PC-3 (cell line): Measurements from ENCODE around the gene HNRNPA2B1. TPM values are rescaled to one million over a fixed set of nuclear protein-coding genes. Genes with fewer than 3 reads are reported as not detected.

Experiments used
- ATAC-seq: fragments of 200-7000 bp; cut with Tn5 transposase; 2 replicates; pipeline ENCODE4 v1.9.1; 2020; ENCODE audit warnings: mild to moderate bottlenecking, moderate library complexity
- BruUV-seq: library from RNA; stranded (reverse); fragments of 400-500 nt; replicated peaks from 2 replicates; lab custom pipeline; 2021; lab: Mats Ljungman, UMichigan
- CTCF ChIA-PET: fragments of 300-600 bp; sonication (Branson Sonifier 250); formaldehyde crosslinking; loops from one replicate; lab custom pipeline; 2022; ENCODE audit warnings: antibody characterized with exemption; lab: Charles Lee
- POLR2A ChIA-PET: fragments of 300-600 bp; sonication (Branson Sonifier 250); formaldehyde crosslinking; loops from one replicate; lab custom pipeline; 2022; ENCODE audit warnings: antibody characterized with exemption; ENCODE audit not compliant: unreplicated experiment; lab: Charles Lee
- DNase-seq: peaks from one replicate; pipeline ENCODE4 v3.0.0-alpha.2; 2015
- H2AFZ ChIP-seq: fragments of 300-600 bp; sonication (generic); 2 replicates; pipeline ENCODE4 v1.6.0; 2016; ENCODE audit warnings: antibody characterized with exemption, low read length
- H3F3A ChIP-seq: fragments of 300-600 bp; sonication (generic); one replicate; pipeline ENCODE4 v1.6.0; 2017; ENCODE audit warnings: antibody characterized with exemption, low read length, control low read depth, mild to moderate bottlenecking; ENCODE audit not compliant: unreplicated experiment
- H3K27ac ChIP-seq: fragments of 300-600 bp; sonication (generic); 2 replicates; pipeline ENCODE4 v1.5.1; 2016; ENCODE audit warnings: mild to moderate bottlenecking, low read length
- H3K27me3 ChIP-seq: fragments of 300-600 bp; sonication (generic); 2 replicates; pipeline ENCODE4 v1.6.1; 2016; ENCODE audit warnings: low read length, mixed read lengths
- H3K36me3 ChIP-seq: fragments of 300-600 bp; sonication (generic); 2 replicates; pipeline ENCODE4 v1.6.1; 2016; ENCODE audit warnings: low read depth, mixed run types, low read length, mixed read lengths
- H3K4me1 ChIP-seq: fragments of 300-600 bp; sonication (generic); 2 replicates; pipeline ENCODE4 v1.5.1; 2016; ENCODE audit warnings: low read length; ENCODE audit not compliant: insufficient read depth
- H3K4me2 ChIP-seq: fragments of 300-600 bp; sonication (generic); 2 replicates; pipeline ENCODE4 v1.6.0; 2016; ENCODE audit warnings: low read length
- H3K4me3 ChIP-seq: fragments of 300-600 bp; sonication (generic); 2 replicates; pipeline ENCODE4 v1.5.1; 2016; ENCODE audit warnings: mild to moderate bottlenecking, low read length, mixed read lengths
- H3K79me2 ChIP-seq: fragments of 300-600 bp; sonication (generic); 2 replicates; pipeline ENCODE4 v1.6.1; 2017; ENCODE audit warnings: low read length, mixed read lengths
- H3K9ac ChIP-seq: fragments of 300-600 bp; sonication (generic); 2 replicates; pipeline ENCODE4 v1.6.0; 2016; ENCODE audit warnings: mild to moderate bottlenecking, low read length
- H3K9me2 ChIP-seq: fragments of 300-600 bp; sonication (generic); replicated peaks from 2 replicates; pipeline ENCODE4 v1.6.1; 2016; ENCODE audit warnings: mixed run types, low read length, mixed read lengths
- H3K9me3 ChIP-seq: fragments of 300-600 bp; sonication (generic); 2 replicates; pipeline ENCODE4 v1.6.1; 2016; ENCODE audit warnings: low read length, mixed read lengths
- H4K20me1 ChIP-seq: fragments of 300-600 bp; sonication (generic); 2 replicates; pipeline ENCODE4 v1.6.1; 2016; ENCODE audit warnings: low read length, mixed read lengths
- CTCF ChIP-seq: fragments of 300-600 bp; sonication (generic); conservative IDR thresholded peaks from 2 replicates; pipeline ENCODE4 v1.5.1; 2017; ENCODE audit warnings: antibody characterized with exemption, low read depth, mild to moderate bottlenecking, low read length
- EZH2 ChIP-seq: fragments of 300-600 bp; sonication (generic); IDR thresholded peaks from one replicate; pipeline ENCODE4 v1.6.1; 2017; ENCODE audit warnings: antibody characterized with exemption, mild to moderate bottlenecking, low read length; ENCODE audit not compliant: unreplicated experiment
- EZH2phosphoT487 ChIP-seq: fragments of 300-600 bp; sonication (generic); IDR thresholded peaks from 2 replicates; pipeline ENCODE4 v1.6.1; 2018; ENCODE audit warnings: mild to moderate bottlenecking, antibody characterized with exemption, low read length, borderline replicate concordance
- intact Hi-C: fragments of 100-400 bp; cut with micrococcal nuclease; formaldehyde crosslinking; loops from 2 replicates; pipeline ENCODE4 v1.9.0; 2023
- total RNA-seq: library from RNA; depleted of rRNA; stranded (reverse); fragments of >200 nt; gene quantifications from 2 replicates; pipeline ENCODE4 v1.2.3, GENCODE V29; 2014

Gene HNRNPA2B1
- total RNA-seq, 1 experiment from 2014 or later: 304 TPM

GRCh38 chr7:26172048-26172447, 28.5 kb downstream of the HNRNPA2B1 start:
- peaks cover 57% of the 10 kb centered on the region for H3K79me2 ChIP-seq
- H4K20me1 ChIP-seq: no peaks in the 10 kb centered on the region
- H3K27ac ChIP-seq: no peak overlapping the region
- H3K9ac ChIP-seq: no peak overlapping the region
- intact Hi-C loops: no loop called here
- CTCF ChIA-PET: no interaction called here
- BruUV-seq: no TSS peak
- no peak for ATAC-seq
- no peaks in the 10 kb centered on the region for H3K9me2 ChIP-seq
- no peak overlapping the region for H2AFZ ChIP-seq
- no peaks in the 10 kb centered on the region for H3K36me3 ChIP-seq
- no peaks in the 10 kb centered on the region for H3F3A ChIP-seq
- H3K4me3 ChIP-seq: no peak overlapping the region
- peaks cover 6% of the 10 kb centered on the region for H3K4me1 ChIP-seq
- DNase-seq: no peak
- H3K27me3 ChIP-seq: no peaks in the 10 kb centered on the region
- no peaks in the 10 kb centered on the region for H3K9me3 ChIP-seq
- TF ChIP-seq EZH2phosphoT487 (no peak), CTCF (no peak), EZH2 (no peak)
- POLR2A ChIA-PET: no interaction called here
- H3K4me2 ChIP-seq: no peak overlapping the region

GRCh38 chr7:26171601-26172000, 28.9 kb downstream of the HNRNPA2B1 start:
- no peak overlapping the region for H3K27ac ChIP-seq
- no TSS peak for BruUV-seq
- no peaks in the 10 kb centered on the region for H3F3A ChIP-seq
- H3K9ac ChIP-seq: no peak overlapping the region
- H3K4me3 ChIP-seq: no peak overlapping the region
- CTCF ChIA-PET: no interaction called here
- no peaks in the 10 kb centered on the region for H3K9me2 ChIP-seq
- peaks cover 10% of the 10 kb centered on the region for H3K4me1 ChIP-seq
- no peaks in the 10 kb centered on the region for H3K9me3 ChIP-seq
- H3K36me3 ChIP-seq: no peaks in the 10 kb centered on the region
- peaks cover 61% of the 10 kb centered on the region for H3K79me2 ChIP-seq
- H3K27me3 ChIP-seq: no peaks in the 10 kb centered on the region
- no peak overlapping the region for H3K4me2 ChIP-seq
- no peak for TF ChIP-seq CTCF
- no peak for TF ChIP-seq EZH2
- no peak for TF ChIP-seq EZH2phosphoT487
- DNase-seq (no peak), ATAC-seq (no peak)
- H2AFZ ChIP-seq: no peak overlapping the region
- POLR2A ChIA-PET: no interaction called here
- intact Hi-C loops: no loop called here
- H4K20me1 ChIP-seq: no peaks in the 10 kb centered on the region

- no peak overlapping the region for H3K9ac ChIP-seq
- H3K79me2 ChIP-seq: peaks cover 71% of the 10 kb centered on the region
- no peak for TF ChIP-seq CTCF
- no peak for TF ChIP-seq EZH2
- TF ChIP-seq EZH2phosphoT487: no peak
- peaks cover 19% of the 10 kb centered on the region for H3K4me1 ChIP-seq
- ATAC-seq: no peak
- ChIA-PET POLR2A (no interaction called here), CTCF (no interaction called here)
- no TSS peak for BruUV-seq
- H3K9me3 ChIP-seq: no peaks in the 10 kb centered on the region
- H4K20me1 ChIP-seq: peaks cover 2% of the 10 kb centered on the region; the same call in 1 of the 2 replicates
- no peaks in the 10 kb centered on the region for H3F3A ChIP-seq
- H3K36me3 ChIP-seq: no peaks in the 10 kb centered on the region
- no peak overlapping the region for H3K4me2 ChIP-seq
- H2AFZ ChIP-seq: no peak overlapping the region
- no peaks in the 10 kb centered on the region for H3K9me2 ChIP-seq
- no peak overlapping the region for H3K4me3 ChIP-seq
- intact Hi-C loops: no loop called here
- no peak overlapping the region for H3K27ac ChIP-seq
- no peak for DNase-seq
- H3K27me3 ChIP-seq: no peaks in the 10 kb centered on the region
These were observed 29.9 kb downstream of the HNRNPA2B1 start for GRCh38 chr7:26170663-26171062.
